Activated CD8-positive, alpha-beta T cell treated with anti-CD3 and anti-CD28 coated beads for 36 hours (primary cell): ENCODE data around the gene LRCOL1. TPM values are rescaled to one million over a fixed set of nuclear protein-coding genes. Genes with fewer than 3 reads are reported as not detected.

Experiments used
- ATAC-seq: fragments of 200-7000 bp; cut with Tn5 transposase; one replicate; pipeline ENCODE4 v1.10.0; 2021; ENCODE audit warnings: mild to moderate bottlenecking, moderate library complexity
- CTCF ChIA-PET: fragments of 350-600 bp; sonication (Branson Sonifier 250); formaldehyde crosslinking; loops from one replicate; lab custom pipeline; 2021; ENCODE audit warnings: antibody characterized with exemption; lab: Charles Lee
- POLR2A ChIA-PET: fragments of 350-600 bp; sonication (Branson Sonifier 250); formaldehyde crosslinking; loops from one replicate; lab custom pipeline; 2021; ENCODE audit warnings: antibody characterized with exemption; lab: Charles Lee
- DNase-seq: peaks from one replicate; pipeline ENCODE4 v3.0.0-alpha.2; 2020
- H3K27ac Mint-ChIP-seq: one replicate; pipeline ENCODE4 v1.8.0; 2021; ENCODE audit warnings: mild to moderate bottlenecking, mixed read lengths
- H3K27me3 Mint-ChIP-seq: one replicate; pipeline ENCODE4 v1.8.0; 2021; ENCODE audit warnings: mixed read lengths
- H3K36me3 Mint-ChIP-seq: one replicate; pipeline ENCODE4 v1.8.0; 2021; ENCODE audit warnings: low read depth, mixed read lengths
- H3K4me1 Mint-ChIP-seq: one replicate; pipeline ENCODE4 v1.8.0; 2021; ENCODE audit warnings: low read depth, mixed read lengths
- H3K4me3 Mint-ChIP-seq: one replicate; pipeline ENCODE4 v1.8.0; 2021; ENCODE audit warnings: mild to moderate bottlenecking, moderate library complexity, mixed read lengths
- H3K9me3 Mint-ChIP-seq: one replicate; pipeline ENCODE4 v1.8.0; 2021; ENCODE audit warnings: mixed read lengths
- intact Hi-C: fragments of 100-400 bp; cut with micrococcal nuclease; formaldehyde crosslinking; loops from one replicate; pipeline ENCODE4 v1.10.0; 2022
- total RNA-seq, 2 experiments: library from RNA; stranded (reverse); gene quantifications; one replicate each; pipeline ENCODE4 v1.2.3, GENCODE V29; 2021
- TF ChIP-seq, protein P1 (sequence below): fragments of 200-600 bp; IDR thresholded peaks from one replicate; pipeline ENCODE4 v1.8.0; 2022; ENCODE audit warnings: antibody characterized with exemption, mild to moderate bottlenecking

Gene LRCOL1
- total RNA-seq, 2 experiments from 2014 or later: not detected

GRCh38 chr12:132572106-132572505 lies 38.3 kb downstream of the LRCOL1 start:
- TF ChIP-seq, protein P1, sequence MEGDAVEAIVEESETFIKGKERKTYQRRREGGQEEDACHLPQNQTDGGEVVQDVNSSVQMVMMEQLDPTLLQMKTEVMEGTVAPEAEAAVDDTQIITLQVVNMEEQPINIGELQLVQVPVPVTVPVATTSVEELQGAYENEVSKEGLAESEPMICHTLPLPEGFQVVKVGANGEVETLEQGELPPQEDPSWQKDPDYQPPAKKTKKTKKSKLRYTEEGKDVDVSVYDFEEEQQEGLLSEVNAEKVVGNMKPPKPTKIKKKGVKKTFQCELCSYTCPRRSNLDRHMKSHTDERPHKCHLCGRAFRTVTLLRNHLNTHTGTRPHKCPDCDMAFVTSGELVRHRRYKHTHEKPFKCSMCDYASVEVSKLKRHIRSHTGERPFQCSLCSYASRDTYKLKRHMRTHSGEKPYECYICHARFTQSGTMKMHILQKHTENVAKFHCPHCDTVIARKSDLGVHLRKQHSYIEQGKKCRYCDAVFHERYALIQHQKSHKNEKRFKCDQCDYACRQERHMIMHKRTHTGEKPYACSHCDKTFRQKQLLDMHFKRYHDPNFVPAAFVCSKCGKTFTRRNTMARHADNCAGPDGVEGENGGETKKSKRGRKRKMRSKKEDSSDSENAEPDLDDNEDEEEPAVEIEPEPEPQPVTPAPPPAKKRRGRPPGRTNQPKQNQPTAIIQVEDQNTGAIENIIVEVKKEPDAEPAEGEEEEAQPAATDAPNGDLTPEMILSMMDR: no peak
- POLR2A ChIA-PET: no interaction called here
- Mint-ChIP-seq H3K4me1 (no peaks in the 10 kb centered on the region), H3K36me3 (peaks cover 2% of the 10 kb centered on the region), H3K27me3 (no peaks in the 10 kb centered on the region), H3K27ac (no peak overlapping the region), H3K9me3 (no peaks in the 10 kb centered on the region), H3K4me3 (no peak overlapping the region)
- CTCF ChIA-PET: no interaction called here
- intact Hi-C loops: no loop called here
- DNase-seq (no peak), ATAC-seq (no peak)

DNA sequence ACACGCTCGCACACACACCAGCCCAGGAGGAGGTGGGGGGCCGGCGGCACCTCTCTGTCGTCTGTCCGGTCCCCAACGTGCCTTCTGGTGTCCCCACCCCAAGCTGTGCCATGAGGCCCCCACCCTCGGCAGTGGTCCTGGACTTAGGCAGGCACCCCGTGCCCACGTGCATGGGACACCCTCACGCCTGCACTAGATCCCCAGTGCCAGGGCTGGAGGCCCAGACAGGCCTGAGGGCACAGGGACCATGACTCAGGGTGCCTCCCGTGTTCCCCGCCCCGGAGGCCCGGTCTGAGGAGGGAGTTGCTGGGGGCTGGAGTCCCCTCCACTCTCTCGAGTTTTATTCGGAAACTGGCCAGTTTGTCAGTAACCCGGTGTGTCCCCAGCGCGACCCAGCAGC lies 38.8 kb downstream of the LRCOL1 start:
- Mint-ChIP-seq H3K4me1 (no peaks in the 10 kb centered on the region), H3K4me3 (no peak overlapping the region), H3K36me3 (peaks cover 2% of the 10 kb centered on the region), H3K27ac (no peak overlapping the region), H3K27me3 (no peaks in the 10 kb centered on the region), H3K9me3 (no peaks in the 10 kb centered on the region)
- TF ChIP-seq, protein P1: no peak
- intact Hi-C loops: no loop called here
- ChIA-PET POLR2A (no interaction called here), CTCF (no interaction called here)
- DNase-seq: no peak
- no peak for ATAC-seq

DNA sequence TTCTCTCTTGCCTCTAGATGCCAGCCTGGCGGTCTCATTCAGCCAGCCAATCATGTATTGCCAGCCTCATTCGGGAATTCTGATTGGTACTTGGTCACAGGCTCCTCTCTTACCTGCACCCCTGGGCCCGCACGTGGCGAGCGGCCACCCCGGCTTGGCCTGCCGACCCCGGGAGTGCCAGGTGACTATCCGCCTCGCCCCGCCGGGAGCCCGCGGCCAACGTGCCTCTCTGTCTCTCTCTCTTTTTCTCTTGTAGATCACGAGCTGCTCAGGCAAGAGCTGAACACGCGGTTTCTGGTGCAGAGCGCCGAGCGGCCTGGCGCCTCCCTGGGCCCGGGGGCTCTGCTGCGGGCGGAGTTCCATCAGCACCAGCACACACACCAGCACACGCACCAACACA lies 39.3 kb downstream of the LRCOL1 start:
- no peaks in the 10 kb centered on the region for H3K9me3 Mint-ChIP-seq
- TF ChIP-seq, protein P1: no peak
- H3K4me1 Mint-ChIP-seq: no peaks in the 10 kb centered on the region
- no peak for ATAC-seq
- H3K27me3 Mint-ChIP-seq: no peaks in the 10 kb centered on the region
- intact Hi-C loops: no loop called here
- H3K36me3 Mint-ChIP-seq: peaks cover 2% of the 10 kb centered on the region
- no peak for DNase-seq
- no peak overlapping the region for H3K27ac Mint-ChIP-seq
- ChIA-PET POLR2A (no interaction called here), CTCF (no interaction called here)
- H3K4me3 Mint-ChIP-seq: no peak overlapping the region

DNA sequence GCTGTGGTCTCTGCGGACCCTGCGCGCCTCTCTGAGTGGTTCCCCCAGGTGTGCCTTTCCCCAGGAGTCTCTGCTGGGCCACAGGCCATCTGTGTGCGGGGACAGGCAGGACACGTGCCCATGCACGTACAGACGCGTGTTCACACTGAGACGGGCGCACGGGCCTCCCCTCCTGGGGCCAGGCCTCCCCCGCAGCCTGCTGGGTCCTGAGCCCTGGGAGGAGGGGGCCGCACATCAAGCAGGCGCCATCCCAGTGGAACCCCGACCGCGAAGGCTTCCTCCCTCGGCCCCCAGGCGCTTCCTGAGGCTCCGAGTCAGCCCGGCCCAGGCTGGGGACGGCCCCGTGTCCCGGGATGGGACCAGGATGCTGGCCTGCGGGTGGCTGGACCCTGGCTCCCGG lies 39.7 kb downstream of the LRCOL1 start:
- POLR2A ChIA-PET: no interaction called here
- Mint-ChIP-seq H3K9me3 (no peaks in the 10 kb centered on the region), H3K4me1 (no peaks in the 10 kb centered on the region), H3K4me3 (no peak overlapping the region), H3K27ac (no peak overlapping the region), H3K36me3 (peaks cover 2% of the 10 kb centered on the region), H3K27me3 (no peaks in the 10 kb centered on the region)
- no peak for DNase-seq
- CTCF ChIA-PET: no interaction called here
- TF ChIP-seq, protein P1: no peak
- intact Hi-C loops: no loop called here
- no peak for ATAC-seq

GRCh38 chr12:132569856-132570480 lies 40.4 kb downstream of the LRCOL1 start:
- DNase-seq (no peak), ATAC-seq (no peak)
- Mint-ChIP-seq H3K36me3 (no peaks in the 10 kb centered on the region), H3K4me3 (no peak overlapping the region), H3K27ac (no peak overlapping the region), H3K4me1 (no peaks in the 10 kb centered on the region), H3K9me3 (no peaks in the 10 kb centered on the region), H3K27me3 (no peaks in the 10 kb centered on the region)
- intact Hi-C loops: no loop called here
- POLR2A ChIA-PET: no interaction called here
- TF ChIP-seq, protein P1: no peak
- CTCF ChIA-PET: interaction anchor here (1.0 to 1.2 kb wide), 2 partner anchors 9 to 15 kb away, joined by 5 to 7 read pairs; no protein-coding TSS in a partner anchor
